ENCODE results near the gene MPPED2. TPM values are rescaled to one million over a fixed set of nuclear protein-coding genes. Genes with fewer than 3 reads are reported as not detected.
A peak's percentile ranks its signal among the peaks of the same experiment; 100 is the strongest.

The MPPED2 gene
- total RNA-seq, 4 donors from 2014 or later, result 1.1 to 2.0 (median 1.9) TPM; not detected in 1

- Histone ChIP-seq H3K27me3 (peaks cover 42% of the 10 kb centered on the region), H3K4me1 (peaks cover 32% of the 10 kb centered on the region), H3K36me3 (no peaks in the 10 kb centered on the region), H3K4me3 (peak overlapping the region; percentile 72), H3K9me3 (no peaks in the 10 kb centered on the region), H3K27ac (no peak overlapping the region)
- TF ChIP-seq EP300 (IDR thresholded peaks at IDR 0.05) (no peak), POLR2A (IDR thresholded peaks at IDR 0.05) (no peak), POLR2AphosphoS5 (IDR thresholded peaks at IDR 0.05) (no peak)
- TF ChIP-seq, protein P1, sequence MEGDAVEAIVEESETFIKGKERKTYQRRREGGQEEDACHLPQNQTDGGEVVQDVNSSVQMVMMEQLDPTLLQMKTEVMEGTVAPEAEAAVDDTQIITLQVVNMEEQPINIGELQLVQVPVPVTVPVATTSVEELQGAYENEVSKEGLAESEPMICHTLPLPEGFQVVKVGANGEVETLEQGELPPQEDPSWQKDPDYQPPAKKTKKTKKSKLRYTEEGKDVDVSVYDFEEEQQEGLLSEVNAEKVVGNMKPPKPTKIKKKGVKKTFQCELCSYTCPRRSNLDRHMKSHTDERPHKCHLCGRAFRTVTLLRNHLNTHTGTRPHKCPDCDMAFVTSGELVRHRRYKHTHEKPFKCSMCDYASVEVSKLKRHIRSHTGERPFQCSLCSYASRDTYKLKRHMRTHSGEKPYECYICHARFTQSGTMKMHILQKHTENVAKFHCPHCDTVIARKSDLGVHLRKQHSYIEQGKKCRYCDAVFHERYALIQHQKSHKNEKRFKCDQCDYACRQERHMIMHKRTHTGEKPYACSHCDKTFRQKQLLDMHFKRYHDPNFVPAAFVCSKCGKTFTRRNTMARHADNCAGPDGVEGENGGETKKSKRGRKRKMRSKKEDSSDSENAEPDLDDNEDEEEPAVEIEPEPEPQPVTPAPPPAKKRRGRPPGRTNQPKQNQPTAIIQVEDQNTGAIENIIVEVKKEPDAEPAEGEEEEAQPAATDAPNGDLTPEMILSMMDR (IDR thresholded peaks at IDR 0.05), result no peak
- peak in 1 of 2 donors; percentile 55 for DNase-seq (ENCODE audit: low spot score in 2 of 2)
- 29% methylated on average over 29 of the region's 29 CpGs for WGBS
These were observed 2.5 kb downstream of the MPPED2 start for GRCh38 chr11:30583476-30584280.

DNA sequence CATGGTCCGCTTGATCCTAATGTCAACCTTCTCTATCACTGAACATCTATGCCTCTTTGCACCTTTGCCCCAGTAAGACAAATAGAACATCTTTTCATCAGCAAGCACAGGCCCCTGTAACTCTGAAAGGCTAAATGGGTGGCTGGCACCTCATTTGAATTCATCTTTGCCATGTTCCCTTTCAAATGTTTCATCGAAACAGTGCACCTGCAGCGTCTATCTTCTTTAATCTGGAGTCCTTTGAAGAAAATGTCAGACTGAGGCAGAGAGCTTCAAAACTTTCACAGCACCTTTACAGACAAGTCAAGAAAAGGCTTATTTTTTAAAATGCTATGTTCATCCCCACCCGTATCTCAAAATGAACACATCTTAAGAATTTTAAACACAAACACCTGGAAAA is 3.4 kb downstream of the MPPED2 start:
- Histone ChIP-seq H3K27me3 (peaks cover 42% of the 10 kb centered on the region), H3K4me1 (peaks cover 32% of the 10 kb centered on the region), H3K36me3 (no peaks in the 10 kb centered on the region), H3K27ac (no peak overlapping the region), H3K4me3 (no peak overlapping the region), H3K9me3 (no peaks in the 10 kb centered on the region)
- DNase-seq (ENCODE audit: low spot score in 2 of 2), result no peak
- TF ChIP-seq POLR2AphosphoS5 (IDR thresholded peaks at IDR 0.05), result no peak
- no peak for TF ChIP-seq EP300 (IDR thresholded peaks at IDR 0.05)
- TF ChIP-seq, protein P1 (IDR thresholded peaks at IDR 0.05), result no peak
- TF ChIP-seq POLR2A (IDR thresholded peaks at IDR 0.05), result no peak
- 87% methylated on average over 4 of the region's 4 CpGs for WGBS

GRCh38 chr11:30581675-30582074 is 4.5 kb downstream of the MPPED2 start:
- H3K4me3 ChIP-seq, result no peak overlapping the region
- no peak for DNase-seq (ENCODE audit: low spot score in 2 of 2)
- WGBS, result 90% methylated on average over 3 of the region's 3 CpGs
- H3K27me3 ChIP-seq, result peaks cover 41% of the 10 kb centered on the region
- TF ChIP-seq, protein P1 (IDR thresholded peaks at IDR 0.05), result no peak
- no peak for TF ChIP-seq POLR2AphosphoS5 (IDR thresholded peaks at IDR 0.05)
- no peak for TF ChIP-seq EP300 (IDR thresholded peaks at IDR 0.05)
- no peak for TF ChIP-seq POLR2A (IDR thresholded peaks at IDR 0.05)
- no peaks in the 10 kb centered on the region for H3K36me3 ChIP-seq
- no peaks in the 10 kb centered on the region for H3K9me3 ChIP-seq
- H3K4me1 ChIP-seq, result peaks cover 31% of the 10 kb centered on the region
- H3K27ac ChIP-seq, result no peak overlapping the region

- Histone ChIP-seq H3K9me3 (no peaks in the 10 kb centered on the region), H3K4me3 (no peak overlapping the region), H3K4me1 (peaks cover 22% of the 10 kb centered on the region), H3K27me3 (peaks cover 30% of the 10 kb centered on the region), H3K27ac (no peak overlapping the region), H3K36me3 (no peaks in the 10 kb centered on the region)
- TF ChIP-seq POLR2AphosphoS5 (IDR thresholded peaks at IDR 0.05) (no peak), POLR2A (IDR thresholded peaks at IDR 0.05) (no peak), EP300 (IDR thresholded peaks at IDR 0.05) (no peak)
- TF ChIP-seq, protein P1 (IDR thresholded peaks at IDR 0.05), result no peak
- no peak for DNase-seq (ENCODE audit: low spot score in 2 of 2)
- WGBS, result 65% methylated on average over 4 of the region's 4 CpGs
These were observed 5.6 kb downstream of the MPPED2 start for GRCh38 chr11:30580573-30580972.

DNA sequence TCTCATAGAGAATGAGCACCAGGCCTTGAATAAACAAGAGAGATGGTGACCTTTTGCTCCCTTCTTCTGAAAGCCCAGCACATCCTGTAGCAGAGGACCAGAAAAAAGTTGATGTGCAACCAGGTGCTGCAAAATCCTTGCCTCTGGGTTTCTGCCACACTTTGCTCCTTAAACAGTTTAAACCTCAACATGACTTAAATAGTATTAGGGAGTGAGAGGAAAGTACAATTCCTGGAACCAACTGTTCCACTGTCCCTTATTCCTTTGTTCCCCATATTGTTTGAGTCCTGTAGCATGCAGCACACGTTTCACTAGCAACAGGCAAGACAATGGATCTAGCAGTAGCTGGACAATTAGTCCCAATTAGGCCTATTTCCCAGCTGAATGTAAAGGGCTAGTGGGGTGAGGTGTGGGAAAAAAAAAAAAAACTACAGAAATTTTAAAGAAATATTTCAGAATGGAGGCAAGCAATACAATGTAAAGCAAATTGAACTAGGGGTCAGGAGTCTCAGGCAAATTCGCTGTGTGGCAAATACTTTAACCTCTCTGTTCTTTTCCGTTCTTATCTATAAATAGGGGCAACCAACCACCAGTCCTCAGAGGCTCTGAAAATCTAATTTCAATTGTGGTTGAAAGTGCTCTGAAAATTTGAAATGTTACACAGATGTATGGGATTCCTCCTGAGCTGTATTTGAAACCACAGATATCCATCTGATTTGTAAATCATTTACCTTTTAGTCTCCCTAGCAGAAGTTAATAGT is 6.6 kb downstream of the MPPED2 start:
- no peak for DNase-seq (ENCODE audit: low spot score in 2 of 2)
- Histone ChIP-seq H3K4me3 (no peak overlapping the region), H3K36me3 (no peaks in the 10 kb centered on the region), H3K9me3 (no peaks in the 10 kb centered on the region), H3K27me3 (peaks cover 20% of the 10 kb centered on the region), H3K27ac (no peak overlapping the region), H3K4me1 (peaks cover 12% of the 10 kb centered on the region)
- no peak for TF ChIP-seq POLR2AphosphoS5 (IDR thresholded peaks at IDR 0.05)
- WGBS, result 94% methylated on average over 3 of the region's 3 CpGs
